Measurements from ENCODE around the gene PLEKHG2.
A peak's percentile ranks its signal among the peaks of the same experiment; 100 is the strongest.

Gene PLEKHG2

DNA sequence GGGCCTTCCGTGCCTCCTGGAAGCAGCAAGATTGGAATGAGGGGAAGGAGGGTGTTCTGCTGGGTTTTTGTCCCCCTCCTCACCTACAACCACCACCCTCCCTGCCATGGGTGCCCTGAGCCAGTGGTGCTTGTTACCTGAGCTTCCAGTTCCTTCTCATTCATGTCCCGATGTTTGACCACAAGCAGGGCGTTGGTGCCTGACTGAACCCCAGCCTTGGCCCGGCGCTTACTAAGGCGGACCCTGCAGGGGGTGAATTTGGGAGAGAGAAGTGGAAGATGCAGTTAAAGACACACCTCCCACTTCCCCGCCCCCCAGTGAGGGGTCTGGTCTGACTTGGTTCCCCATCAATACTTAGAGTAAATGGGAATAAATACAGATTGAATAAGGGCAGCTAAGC is 25.9 kb upstream of the PLEKHG2 start:
- DNase-seq, result no peak

DNA sequence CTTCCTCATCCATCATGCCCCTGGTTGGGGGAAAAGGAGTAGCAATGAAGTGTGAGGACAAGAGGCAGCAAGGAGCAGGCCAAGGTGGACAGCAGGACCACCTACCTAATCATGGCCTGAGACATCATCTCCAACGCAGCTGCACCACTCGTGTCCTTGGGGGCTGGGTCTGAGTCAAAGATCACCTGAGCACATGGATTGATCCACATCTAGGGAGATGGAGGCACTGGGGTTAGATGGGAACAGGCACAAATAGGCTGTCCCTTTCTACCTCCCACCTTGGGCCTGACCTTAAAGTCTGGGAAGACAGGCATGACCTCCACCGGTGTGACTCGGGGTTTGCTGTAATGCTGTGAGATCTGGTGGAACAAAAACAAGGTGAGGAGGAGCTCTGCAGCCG is 23.8 kb upstream of the PLEKHG2 start:
- DNase-seq, result no peak

DNA sequence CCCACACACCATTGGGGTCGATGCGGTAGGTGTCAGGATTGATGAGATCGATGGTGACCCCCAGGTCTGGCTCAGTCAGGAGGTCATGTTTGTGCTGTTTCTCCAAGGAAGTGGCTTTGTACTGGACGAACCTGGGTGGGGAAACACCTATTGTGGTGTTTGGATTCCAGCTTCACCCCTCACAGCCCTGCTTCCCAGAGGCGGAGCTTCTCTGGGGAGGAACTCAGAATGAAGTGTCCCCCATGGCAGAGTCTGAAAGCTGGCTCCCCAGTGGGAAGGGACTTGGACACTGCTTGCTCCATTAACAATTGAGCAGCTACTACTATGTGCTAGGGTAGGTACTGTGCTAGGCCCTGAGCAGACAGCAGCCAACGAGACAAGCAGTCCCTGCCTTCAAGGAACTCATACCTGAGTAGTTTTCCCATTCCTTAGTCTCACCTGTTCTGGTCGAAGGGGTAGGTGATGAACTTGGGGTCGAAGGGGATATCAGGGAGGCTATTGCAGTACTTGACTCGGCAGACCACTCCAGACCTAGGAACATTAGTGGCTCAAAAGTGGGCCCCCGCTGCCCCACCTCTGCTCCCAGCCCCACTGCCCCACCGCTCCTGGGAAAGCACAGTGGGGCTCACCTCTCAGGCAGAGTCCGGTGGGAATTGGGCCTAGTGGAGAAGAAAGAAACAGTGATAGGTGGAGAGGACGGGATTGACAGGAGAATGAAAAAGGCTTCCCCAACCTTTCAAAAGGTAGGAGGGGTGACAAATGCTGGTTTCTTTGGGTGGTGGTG is 22.6 kb upstream of the PLEKHG2 start:
- no peak for DNase-seq

DNA sequence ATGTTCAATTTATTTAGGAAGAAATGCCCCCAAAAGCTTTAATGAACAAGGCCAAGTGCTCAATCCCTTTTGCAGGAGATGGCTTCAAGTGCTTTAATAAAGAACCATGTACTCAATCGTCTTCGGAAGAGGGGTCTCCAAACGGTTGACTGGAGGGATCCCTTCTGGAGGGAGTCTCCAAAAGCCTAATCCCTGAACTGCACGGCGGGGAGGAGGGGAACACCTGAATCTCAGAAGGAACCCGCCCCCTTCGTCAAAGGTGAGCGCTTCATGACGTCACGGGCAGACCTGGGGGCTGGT is 22.1 kb upstream of the PLEKHG2 start:
- peak; percentile 75 for DNase-seq

DNA sequence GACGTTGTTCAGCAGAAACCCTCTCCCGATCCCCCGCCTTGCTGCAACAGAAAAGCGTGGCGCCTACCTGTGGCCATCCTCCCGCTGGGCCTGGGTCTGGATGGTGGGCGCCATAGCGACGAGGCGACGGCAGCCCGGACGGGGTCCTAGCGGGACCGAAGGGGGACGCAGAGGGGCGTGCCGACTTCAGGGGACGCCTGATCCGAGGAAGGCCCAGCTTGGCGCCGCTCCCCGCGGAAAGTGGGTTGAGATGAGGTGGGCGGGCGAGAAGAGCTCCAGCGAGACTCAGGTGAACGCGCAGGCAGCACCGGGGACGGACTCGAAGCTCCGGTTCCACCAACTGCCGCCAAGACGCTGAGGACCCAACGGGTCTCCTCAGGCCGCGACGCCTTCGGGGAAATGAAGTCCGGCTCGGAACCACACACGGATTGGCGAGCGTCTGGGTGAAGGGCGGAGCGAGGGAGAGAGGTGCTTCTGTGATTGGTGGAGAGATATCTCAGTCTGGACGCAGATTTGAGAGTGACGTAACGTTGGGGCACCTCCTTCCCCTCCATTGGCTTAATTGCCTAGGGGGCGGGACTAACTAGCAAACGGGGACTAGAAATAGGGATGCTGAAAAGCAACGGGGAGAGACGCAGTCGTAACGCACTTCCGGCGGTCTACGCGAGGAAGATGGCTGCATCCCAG is 21.6 kb upstream of the PLEKHG2 start, which contains the start of the genes MED29 and PAF1:
Gene MED29 (plus strand): TSS at position 628 of the 687 bp plus-strand sequence. CDS start 45 bp downstream, at position 673.
Gene PAF1 (minus strand): TSS at position 356 of the 687 bp plus-strand sequence. CDS start 242 bp downstream, at position 114.
- peak; percentile 94 for DNase-seq

DNA sequence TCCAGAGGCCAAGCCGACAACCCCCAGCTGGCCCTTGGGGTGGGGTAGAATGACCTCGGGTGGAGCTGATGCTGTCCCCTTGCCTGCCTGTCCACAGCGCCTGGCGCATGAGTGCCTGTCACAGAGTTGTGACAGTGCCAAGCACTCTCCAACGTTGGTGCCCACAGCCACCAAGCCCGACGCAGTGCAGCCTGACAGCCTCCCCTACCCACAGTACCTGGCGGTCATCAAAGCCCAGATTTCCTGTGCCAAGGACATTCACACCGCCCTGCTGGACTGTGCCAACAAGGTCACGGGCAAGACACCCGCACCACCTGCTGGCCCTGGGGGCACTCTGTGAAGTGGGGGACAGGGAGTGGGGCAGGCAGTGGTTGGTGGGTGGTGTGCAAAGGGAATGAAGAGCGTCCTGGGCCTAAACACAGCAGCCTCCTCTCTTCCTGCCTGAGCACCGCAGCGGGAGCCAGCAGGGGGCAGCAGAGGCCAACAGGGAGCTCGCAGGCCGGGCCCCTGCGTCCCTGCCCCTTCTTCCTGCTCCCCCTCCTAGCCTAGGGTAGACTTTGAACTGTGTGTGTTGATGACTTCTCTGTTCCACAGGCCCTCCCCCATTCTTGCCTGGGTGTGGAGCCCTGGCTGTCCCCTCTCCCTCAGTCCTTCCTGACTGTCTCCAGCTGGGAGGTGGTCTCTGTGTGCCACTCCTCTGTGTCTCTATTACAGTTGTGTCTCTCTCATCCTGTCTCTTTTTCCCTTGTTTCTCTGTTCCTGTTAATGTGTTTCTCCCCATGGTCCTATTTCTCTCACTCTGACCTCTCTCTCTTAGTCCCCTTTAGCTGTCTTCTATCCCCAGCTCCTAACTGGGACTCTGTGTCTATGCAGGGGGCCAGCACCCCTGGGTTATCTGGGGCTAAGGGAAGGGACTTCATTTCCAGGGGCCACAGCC is 14.8 kb upstream of the PLEKHG2 start:
- DNase-seq, result peak; percentile 92

DNA sequence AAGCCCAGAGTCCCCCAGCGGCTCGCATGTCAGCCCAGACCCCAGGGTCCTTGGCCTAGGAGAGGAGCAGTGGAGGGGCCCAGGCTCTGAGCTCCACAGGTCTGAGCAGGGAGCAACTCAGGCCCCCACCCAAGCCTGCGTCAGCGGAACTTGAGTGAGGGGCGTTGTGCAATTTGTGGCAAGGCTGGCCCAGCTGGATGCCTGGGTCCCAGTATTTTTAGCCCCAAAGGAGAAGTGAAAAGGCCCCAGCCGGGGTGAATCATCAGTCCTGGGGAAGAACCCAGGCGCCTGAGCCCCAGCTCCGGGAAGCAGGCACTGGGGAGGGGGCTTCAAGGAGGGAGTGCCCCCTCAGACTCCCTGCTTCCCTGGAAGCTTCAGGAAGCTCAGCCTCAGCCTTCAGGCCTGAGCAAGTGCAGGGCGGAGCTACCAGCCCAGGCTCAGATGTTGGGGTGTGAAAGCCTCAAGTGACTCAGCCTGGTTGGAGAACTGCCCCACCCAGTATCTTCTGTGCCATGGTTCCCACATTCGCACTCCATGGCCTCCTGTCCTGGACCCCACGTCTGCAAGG is 14.1 kb upstream of the PLEKHG2 start:
- DNase-seq, result peak; percentile 40

DNA sequence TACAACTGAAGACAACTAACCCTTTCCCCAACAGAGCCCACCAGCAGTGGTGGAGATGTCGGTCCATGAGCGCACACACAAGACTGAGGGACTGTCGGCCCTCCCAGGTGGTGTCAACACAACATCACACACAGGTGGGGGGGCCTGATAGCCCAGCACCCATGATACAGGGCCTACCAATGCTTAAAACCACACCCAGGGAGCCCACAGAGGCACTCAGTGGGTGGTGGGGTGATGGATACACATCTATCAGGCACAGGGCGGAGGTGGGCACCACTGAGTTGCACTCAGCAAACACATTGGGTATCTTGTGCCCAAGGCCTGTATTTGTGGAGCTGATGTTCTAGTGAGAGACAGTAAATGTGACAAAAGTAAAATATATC is 12.8 kb upstream of the PLEKHG2 start:
- DNase-seq, result no peak

DNA sequence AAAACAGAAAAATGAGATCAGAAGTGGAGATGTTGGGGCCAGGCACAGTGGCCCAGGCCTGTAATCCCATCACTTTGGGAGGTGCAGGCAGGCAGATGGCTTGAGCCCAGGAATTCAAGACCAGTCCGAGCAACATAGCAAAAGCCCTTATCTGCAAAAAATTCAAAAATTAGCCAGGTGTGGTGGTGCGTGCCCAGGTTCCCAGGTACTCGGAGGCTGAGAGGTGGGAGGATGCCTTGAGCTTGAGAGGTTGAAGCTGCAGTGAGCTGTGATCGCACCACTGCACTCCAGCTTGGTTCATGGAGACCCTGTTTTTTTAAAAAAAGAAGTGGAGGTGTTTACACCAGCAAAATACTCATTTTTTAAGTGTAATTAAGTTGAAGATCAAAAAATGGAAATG is 12.4 kb upstream of the PLEKHG2 start:
- DNase-seq, result no peak

DNA sequence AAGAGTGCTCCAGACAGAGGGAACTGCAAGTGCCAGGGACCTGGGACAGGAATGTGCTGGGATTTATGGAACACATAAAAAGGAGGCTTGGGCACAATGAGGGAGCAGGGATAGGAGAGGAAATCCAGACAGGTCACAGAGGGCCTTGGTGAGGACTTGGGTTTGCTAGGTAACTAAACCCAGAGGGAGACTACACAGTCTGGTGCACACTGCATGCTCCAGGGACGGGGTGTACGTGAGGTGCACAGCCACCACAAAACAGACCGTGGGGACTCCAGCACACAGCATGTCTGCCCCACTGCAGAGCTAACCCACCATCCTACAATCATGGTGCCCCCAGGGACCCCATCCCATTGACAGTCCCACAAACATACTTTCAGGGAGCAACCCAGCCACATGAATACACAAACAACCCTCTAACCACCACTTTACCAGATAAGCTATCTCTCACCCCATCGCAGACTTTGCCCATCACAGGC is 11.4 kb upstream of the PLEKHG2 start:
- DNase-seq, result no peak

DNA sequence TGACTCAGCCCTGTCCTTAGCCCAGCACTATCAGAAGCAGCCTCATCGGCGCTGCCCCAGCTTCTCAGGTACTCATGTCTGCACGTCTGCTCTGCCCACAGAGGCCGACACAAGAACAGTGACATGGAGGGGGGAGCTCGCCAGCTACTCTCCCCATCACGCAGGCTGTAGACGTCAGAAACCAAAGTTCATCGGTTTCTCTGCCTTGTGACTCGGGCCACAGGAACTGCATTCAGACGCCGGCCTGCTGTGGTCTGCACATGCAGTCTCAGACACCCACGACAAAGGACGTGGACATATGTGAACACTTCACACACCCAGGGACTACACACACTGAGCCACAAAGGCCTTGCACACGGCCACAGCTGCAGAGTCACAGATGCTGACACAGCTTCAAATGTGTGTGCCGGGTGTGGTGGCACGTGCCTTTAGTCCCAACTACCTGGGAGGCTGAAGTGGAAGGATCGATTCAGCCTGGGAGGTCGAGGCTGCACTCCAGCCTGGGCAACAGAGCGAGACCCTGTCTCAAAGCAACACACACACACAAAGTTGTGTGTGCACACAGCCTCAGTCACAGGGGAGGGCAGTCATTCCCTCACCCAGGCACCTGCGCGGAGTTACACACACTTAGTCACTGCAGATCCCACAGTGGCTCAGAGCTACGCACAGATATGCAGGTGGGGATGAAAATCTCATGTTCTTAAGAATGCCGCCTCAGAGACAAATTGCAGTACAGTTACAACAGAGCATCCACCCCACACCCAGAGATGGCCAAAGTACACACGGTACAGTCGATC is 10.7 kb upstream of the PLEKHG2 start:
- DNase-seq, result peak; percentile 76

DNA sequence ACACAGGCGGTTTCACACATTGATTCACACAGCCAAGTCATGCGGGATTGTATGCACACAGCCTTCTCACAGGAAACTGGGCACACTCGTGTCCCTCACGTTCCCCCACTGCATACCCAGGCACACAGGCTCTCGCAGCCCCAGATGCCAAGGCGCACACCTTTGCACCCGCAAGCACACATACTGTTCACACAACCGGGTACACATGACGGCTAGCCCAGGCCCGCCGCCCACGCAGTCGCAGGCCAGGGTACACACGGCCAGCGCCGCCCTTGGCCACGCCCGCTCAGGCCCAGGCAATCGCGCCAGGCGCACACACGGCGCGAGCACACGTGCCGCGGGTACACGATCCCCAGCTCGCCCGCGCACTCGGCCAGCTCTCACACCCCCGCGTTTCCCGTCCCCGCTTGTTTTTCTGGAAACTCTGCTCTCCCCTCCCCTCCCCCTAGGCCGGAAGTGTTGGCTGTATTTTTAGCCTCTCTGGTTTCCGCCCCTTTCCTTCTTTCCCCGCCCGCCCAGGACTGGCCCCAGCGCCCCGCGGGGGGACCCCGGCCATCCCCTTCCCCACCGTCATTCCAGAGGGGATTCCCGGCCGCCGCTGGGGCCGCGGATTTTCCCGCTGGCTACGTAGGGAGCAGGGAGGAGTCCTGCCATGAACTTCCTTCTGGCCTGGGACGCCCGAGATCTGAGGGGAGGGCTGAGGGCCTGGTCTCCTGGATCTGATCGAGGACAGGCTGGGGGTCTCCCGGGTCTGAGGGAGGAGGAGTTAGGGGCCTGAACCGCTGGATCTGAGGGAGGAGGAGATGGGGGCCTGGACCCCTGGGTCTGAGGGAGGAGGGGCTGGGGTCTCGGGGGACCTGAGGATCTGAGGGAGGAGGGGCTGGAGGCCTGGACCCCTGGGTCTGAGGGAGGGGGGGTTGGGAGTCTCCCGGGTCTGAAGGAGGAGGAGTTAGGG is 9.8 kb upstream of the PLEKHG2 start:
- DNase-seq, result peak; percentile 79

DNA sequence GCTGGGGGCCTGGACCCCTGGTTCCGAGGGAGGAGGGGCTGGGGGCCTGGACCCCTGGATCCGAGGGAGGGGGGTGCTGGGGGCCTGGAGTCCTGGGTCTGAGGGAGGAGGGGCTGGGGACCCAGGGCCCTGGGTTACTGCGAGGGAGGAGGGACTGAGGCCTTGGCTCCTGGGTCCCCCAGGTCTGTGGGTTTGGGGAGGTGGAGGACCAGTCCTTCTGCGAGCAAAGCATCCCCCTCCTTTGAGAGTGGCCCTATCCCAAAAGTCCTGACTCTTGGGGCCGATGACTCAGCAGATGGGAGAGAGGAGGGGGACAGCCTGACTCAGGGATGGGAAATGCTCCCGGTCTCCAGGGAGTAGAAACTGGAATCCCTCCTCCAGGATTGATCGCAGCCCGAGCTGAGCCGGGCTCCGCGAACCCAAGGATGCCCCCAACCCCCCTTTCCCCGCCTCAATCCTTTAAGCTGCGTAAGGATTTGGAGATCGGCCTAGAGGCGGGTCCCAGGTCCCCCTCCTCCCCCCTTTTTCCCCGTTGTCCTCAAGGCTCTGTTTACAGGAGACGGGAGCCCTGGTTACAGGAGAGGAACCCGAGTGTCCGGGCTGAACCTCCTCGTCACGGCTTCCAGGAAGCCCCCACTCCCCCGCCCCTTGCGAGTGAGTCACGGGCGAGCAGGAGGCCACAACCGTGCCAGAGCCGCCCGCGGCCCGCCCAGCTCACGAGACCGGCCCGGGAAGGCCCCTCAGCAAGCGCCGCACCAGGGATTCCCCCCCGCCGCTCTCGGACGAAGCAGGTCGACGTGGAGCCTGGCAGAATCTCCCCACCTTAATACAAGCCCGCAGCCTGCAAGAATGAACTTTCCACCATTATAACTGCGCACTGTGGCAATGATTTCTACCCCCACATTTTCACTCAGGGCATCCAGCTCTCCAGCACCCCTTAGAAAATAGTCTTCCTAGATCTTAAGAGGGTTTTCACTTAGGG is 8.8 kb upstream of the PLEKHG2 start:
- peak; percentile 95 for DNase-seq

DNA sequence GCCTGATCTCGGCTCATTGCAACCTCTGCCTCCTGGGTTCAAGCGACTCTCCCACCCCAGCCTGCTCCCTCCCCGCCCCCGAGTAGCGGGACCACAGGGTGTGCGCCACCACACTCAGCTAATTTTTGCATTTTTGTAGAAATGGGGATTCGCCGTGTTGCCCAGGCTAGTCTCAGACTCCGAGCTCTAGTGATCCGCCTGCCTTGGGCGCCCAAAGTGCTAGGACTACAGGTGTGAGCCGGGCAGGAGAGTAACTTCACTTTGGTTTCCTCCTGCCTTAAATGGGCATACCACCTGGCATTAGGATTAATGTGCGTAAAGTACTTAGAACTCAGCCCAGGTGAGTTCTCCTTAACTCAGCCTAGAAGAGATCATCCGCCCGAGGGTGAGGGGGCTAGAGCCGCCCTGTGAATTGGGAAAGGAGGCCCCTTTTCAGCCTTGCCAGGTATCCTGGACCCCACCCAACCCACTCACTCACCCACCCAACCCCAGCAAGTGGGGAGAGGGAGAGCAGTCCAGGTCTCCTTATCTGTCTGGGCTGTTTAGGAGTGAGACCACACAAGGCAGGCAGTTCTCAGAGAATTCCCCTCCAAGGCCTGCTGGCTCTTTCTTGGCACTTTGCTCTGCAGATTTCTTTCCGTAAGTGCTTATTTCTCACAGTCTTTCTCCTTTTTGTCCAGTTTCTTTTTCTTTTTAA is 7.1 kb upstream of the PLEKHG2 start:
- no peak for DNase-seq

DNA sequence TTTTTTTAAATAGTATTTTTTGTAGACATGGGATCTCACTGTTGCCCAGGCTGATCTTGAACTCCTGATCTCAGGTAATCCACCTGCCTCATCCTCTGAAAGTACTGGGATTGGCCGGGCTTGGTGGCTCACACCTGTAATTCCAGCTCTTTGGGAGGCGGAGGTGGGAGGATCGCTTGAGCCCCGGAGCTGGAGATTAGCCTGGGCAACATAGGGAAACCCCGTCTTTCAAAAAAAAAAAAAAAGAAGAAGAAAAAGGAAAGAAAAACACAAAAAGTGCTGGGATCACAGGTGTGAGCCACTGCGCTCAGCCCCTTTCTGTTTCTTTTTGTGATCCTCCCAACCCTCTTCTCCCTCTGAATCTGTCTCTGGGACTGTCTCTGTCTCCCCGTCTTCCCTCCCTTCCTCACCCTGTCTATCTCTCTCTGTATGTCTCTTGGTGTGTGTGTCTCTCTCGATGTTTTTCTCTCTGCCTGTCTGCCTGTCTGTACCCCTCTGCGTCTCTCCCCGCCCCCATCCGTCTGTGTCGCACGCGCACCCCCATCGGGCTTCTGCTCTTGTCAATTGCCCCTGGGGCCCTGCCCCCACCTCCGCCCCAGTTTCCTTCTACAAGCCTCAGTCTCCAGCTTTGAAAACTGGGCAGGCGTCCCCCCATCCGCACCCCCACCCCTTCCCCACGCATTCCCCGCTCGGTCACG is 6.4 kb upstream of the PLEKHG2 start:
- peak; percentile 92 for DNase-seq

DNA sequence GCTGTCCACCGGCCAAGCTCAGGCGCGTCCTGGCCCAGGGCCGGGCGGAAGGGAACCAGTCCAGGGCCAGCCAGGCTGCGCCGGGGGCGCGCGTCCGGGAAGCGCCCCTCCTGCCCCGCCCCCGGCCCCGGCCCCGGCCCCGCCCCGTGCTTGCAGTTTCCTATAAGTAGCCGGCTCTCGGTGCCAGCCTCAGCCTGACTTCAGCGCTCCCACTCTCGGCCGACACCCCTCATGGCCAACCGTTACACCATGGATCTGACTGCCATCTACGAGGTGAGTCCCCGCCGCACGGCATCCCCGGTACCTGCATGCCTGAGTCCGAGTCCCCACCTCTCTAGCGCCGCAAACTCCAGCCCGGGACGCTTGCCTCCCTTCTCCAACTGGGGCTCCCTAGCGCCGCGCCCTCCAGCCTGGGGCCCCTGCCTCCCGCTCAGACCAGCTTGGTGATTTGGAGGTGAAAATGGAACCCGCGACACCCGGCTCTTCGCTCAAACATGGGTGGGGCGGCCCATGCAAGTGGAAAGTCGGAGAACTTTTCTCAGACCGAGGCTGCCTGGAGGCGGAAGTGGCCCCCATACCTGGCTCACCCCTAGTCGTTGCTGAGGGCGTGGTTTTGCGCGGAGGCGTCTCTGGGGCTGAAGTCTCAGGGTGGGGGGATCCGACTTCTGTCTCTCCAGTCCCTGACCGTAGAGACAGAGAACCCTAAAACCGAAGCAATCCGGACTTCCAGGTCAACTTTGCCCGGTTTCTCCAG is 5.6 kb upstream of the PLEKHG2 start, which contains the start of gene ZFP36:
Gene ZFP36 (plus strand): TSS at position 192 of the 754 bp plus-strand sequence. CDS start 58 bp downstream, at position 250.
- DNase-seq, result peak; percentile 94

DNA sequence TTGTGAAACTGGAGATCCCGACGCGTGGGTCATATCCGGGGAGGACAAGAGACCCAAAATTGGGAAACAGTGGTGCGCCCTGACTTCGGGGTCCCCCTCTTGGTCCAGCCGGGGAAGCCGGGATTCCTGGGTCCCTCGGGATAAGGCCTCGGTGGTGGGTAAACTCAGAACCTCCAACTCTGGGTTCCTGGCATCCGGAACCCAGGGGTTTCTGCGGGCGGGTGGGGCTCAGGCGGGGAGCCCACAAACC is 5.1 kb upstream of the PLEKHG2 start:
- no peak for DNase-seq

Measured in activated CD4-positive, alpha-beta T cell treated with anti-CD3 and anti-CD28 coated beads for 1 hour (primary cell).